Measurements from ENCODE around the gene SLC17A1.

SLC17A1 gene, protein sequence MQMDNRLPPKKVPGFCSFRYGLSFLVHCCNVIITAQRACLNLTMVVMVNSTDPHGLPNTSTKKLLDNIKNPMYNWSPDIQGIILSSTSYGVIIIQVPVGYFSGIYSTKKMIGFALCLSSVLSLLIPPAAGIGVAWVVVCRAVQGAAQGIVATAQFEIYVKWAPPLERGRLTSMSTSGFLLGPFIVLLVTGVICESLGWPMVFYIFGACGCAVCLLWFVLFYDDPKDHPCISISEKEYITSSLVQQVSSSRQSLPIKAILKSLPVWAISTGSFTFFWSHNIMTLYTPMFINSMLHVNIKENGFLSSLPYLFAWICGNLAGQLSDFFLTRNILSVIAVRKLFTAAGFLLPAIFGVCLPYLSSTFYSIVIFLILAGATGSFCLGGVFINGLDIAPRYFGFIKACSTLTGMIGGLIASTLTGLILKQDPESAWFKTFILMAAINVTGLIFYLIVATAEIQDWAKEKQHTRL

GRCh38 chr6:25831532-25832306 is at the start of gene SLC17A1:
Gene SLC17A1 (minus strand): TSS chr6:25832052. CDS start chr6:25830557, 1,495 bp downstream.
- no peak within 1 kb of the TSS for H3K27ac Mint-ChIP-seq
- no peaks in the 10 kb centered on the region for H3K36me3 Mint-ChIP-seq (ENCODE audit: low read depth)
- H3K27me3 Mint-ChIP-seq (ENCODE audit: low read depth, poor library complexity) = peaks cover 3% of the 10 kb centered on the region
- H3K4me3 Mint-ChIP-seq = no peak within 1 kb of the TSS
- DNase-seq = no peak
- no peak for TF ChIP-seq CTCF (IDR thresholded peaks at IDR 0.05)
- H3K9me3 Mint-ChIP-seq = no peaks in the 10 kb centered on the region
- peaks cover 5% of the 10 kb centered on the region for H3K4me1 Mint-ChIP-seq

- TF ChIP-seq CTCF (IDR thresholded peaks at IDR 0.05) = no peak
- Mint-ChIP-seq H3K9me3 (no peaks in the 10 kb centered on the region), H3K27ac (no peak overlapping the region), H3K4me1 (peaks cover 8% of the 10 kb centered on the region), H3K4me3 (no peak overlapping the region), H3K27me3 (ENCODE audit: low read depth, poor library complexity) (peaks cover 22% of the 10 kb centered on the region), H3K36me3 (ENCODE audit: low read depth) (no peaks in the 10 kb centered on the region)
- no peak for DNase-seq
Measured at GRCh38 chr6:25880601-25881000, 48.7 kb upstream of the SLC17A1 start.

- peaks cover 3% of the 10 kb centered on the region for H3K4me1 Mint-ChIP-seq
- no peak overlapping the region for H3K4me3 Mint-ChIP-seq
- H3K27ac Mint-ChIP-seq = no peak overlapping the region
- no peak for DNase-seq
- H3K27me3 Mint-ChIP-seq (ENCODE audit: low read depth, poor library complexity) = peaks cover 19% of the 10 kb centered on the region
- H3K9me3 Mint-ChIP-seq = no peaks in the 10 kb centered on the region
- TF ChIP-seq CTCF (IDR thresholded peaks at IDR 0.05) = no peak
- H3K36me3 Mint-ChIP-seq (ENCODE audit: low read depth) = no peaks in the 10 kb centered on the region
Measured at GRCh38 chr6:25878721-25879322, 47.0 kb upstream of the SLC17A1 start.

DNA sequence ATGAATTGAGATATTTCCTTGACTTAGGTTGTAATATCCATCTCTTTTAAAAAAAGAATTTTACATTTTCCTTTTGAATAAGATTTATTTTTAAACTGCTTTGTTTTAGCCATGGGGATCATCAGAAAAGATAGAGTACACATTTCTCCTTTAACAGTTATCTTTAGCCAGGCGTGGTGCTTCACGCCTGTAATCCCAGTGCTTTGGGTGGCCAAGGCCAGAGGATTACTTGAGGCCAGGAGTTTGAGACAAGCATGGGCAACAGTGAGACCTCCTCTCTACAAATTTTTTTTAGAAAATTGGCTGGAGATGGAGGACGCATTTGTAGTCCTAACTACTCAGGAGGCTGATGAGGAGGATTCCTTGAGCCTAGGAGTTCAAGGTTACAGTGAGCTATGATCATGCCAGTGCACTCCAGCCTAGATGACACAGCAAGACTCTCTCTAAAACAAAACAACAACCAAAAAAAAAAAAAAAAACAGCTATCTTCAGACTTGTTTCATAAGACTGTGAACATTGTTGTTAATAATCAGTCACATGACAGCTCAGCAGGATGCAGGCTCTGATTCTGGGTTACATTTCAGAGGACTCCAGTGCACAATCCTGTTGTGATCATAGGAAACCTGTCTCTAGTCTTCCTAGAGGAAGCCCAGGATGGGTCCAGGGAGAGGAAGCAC is 44.2 kb upstream of the SLC17A1 start:
- no peak for TF ChIP-seq CTCF (IDR thresholded peaks at IDR 0.05)
- no peak overlapping the region for H3K27ac Mint-ChIP-seq
- H3K4me3 Mint-ChIP-seq = no peak overlapping the region
- no peaks in the 10 kb centered on the region for H3K4me1 Mint-ChIP-seq
- DNase-seq = no peak
- no peaks in the 10 kb centered on the region for H3K36me3 Mint-ChIP-seq (ENCODE audit: low read depth)
- H3K9me3 Mint-ChIP-seq = no peaks in the 10 kb centered on the region
- peaks cover 20% of the 10 kb centered on the region for H3K27me3 Mint-ChIP-seq (ENCODE audit: low read depth, poor library complexity)

GRCh38 chr6:25875563-25875905 is 43.7 kb upstream of the SLC17A1 start:
- TF ChIP-seq CTCF (IDR thresholded peaks at IDR 0.05) = no peak
- H3K36me3 Mint-ChIP-seq (ENCODE audit: low read depth) = no peaks in the 10 kb centered on the region
- no peaks in the 10 kb centered on the region for H3K4me1 Mint-ChIP-seq
- no peak for DNase-seq
- H3K4me3 Mint-ChIP-seq = no peak overlapping the region
- no peak overlapping the region for H3K27ac Mint-ChIP-seq
- no peaks in the 10 kb centered on the region for H3K9me3 Mint-ChIP-seq
- peaks cover 16% of the 10 kb centered on the region for H3K27me3 Mint-ChIP-seq (ENCODE audit: low read depth, poor library complexity)
